Measurements from ENCODE around the gene BPIFB1. TPM values are rescaled to one million over a fixed set of nuclear protein-coding genes. Genes with fewer than 3 reads are reported as not detected.
A peak's percentile ranks its signal among the peaks of the same experiment; 100 is the strongest.

BPIFB1 gene
- total and polyA plus RNA-seq, 2 of the 13 experiments (the other 11 are each of a cell fraction or from before 2014, with no cell fraction given): 0.82 to 4.4 TPM

DNA sequence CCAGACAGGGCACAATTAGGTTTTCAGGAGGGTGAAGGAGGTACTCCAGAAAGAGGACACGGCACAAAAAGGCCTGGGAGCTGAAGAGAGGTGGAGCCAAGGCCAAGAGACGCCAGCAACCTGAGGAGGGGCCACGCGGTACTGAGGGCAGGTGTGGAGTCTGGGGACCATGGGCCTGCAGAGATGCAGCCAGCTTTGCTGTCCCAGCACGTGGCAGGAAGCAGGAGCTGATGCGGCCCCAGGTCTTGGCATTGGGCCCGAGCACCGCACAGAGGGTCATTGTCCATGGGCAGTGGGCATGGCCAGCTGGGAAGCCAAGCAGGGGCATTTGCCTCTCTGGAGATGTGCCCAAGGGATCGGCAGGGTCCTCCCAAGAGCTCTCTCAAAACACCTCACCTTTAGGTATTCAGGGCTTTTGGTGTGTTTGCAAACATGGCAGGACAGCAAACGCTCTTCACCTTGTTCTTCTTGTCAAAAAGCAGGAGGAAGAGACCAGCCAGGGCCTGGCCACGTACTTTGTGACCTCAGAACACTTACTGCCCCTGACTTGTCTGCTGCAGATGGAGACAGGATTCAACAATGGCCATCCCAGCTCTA, 1.4 kb upstream of the BPIFB1 start (continued):
- TF ChIP-seq MZF1 (CRISPR knock-in tag; IDR thresholded peaks at IDR 0.05; ENCODE audit: borderline replicate concordance) (no peak), ZNF678 (CRISPR knock-in tag; IDR thresholded peaks at IDR 0.05) (no peak), NCOA1 (CRISPR knock-in tag; IDR thresholded peaks at IDR 0.05) (0 out of 2 replicates have a peak, but pooled peaks have one; percentile 55), CBX1 (IDR thresholded peaks at IDR 0.05; ENCODE audit: low read depth) (no peak), SNRNP70 (IDR thresholded peaks at IDR 0.05; ENCODE audit: low read depth, low read length) (no peak), ZBTB3 (CRISPR knock-in tag; IDR thresholded peaks at IDR 0.05; ENCODE audit: borderline replicate concordance, low read depth) (no peak), ZNF383 (CRISPR knock-in tag; IDR thresholded peaks at IDR 0.05; ENCODE audit: borderline replicate concordance) (no peak), HOXA5 (CRISPR knock-in tag; IDR thresholded peaks at IDR 0.05) (no peak), ZFP90 (CRISPR knock-in tag; IDR thresholded peaks at IDR 0.05; ENCODE audit: borderline replicate concordance) (no peak), ZSCAN30 (CRISPR knock-in tag; IDR thresholded peaks at IDR 0.05) (no peak), NAIF1 (CRISPR knock-in tag; IDR thresholded peaks at IDR 0.05; ENCODE audit: borderline replicate concordance) (no peak), PAF1 (CRISPR knock-in tag; IDR thresholded peaks at IDR 0.05) (no peak), MTF1 (CRISPR knock-in tag; IDR thresholded peaks at IDR 0.05) (no peak), ZBTB21 (CRISPR knock-in tag; IDR thresholded peaks at IDR 0.05) (no peak), MYNN (CRISPR knock-in tag; IDR thresholded peaks at IDR 0.05; ENCODE audit: low read depth) (no peak)
- TF ChIP-seq, protein P1, sequence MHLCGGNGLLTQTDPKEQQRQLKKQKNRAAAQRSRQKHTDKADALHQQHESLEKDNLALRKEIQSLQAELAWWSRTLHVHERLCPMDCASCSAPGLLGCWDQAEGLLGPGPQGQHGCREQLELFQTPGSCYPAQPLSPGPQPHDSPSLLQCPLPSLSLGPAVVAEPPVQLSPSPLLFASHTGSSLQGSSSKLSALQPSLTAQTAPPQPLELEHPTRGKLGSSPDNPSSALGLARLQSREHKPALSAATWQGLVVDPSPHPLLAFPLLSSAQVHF (CRISPR knock-in tag; IDR thresholded peaks at IDR 0.05): no peak
- TF ChIP-seq, protein P2, sequence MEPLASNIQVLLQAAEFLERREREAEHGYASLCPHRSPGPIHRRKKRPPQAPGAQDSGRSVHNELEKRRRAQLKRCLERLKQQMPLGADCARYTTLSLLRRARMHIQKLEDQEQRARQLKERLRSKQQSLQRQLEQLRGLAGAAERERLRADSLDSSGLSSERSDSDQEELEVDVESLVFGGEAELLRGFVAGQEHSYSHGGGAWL (CRISPR knock-in tag; IDR thresholded peaks at IDR 0.05): no peak; the same call in 1 of the 2 replicates
- TF ChIP-seq, protein P3, sequence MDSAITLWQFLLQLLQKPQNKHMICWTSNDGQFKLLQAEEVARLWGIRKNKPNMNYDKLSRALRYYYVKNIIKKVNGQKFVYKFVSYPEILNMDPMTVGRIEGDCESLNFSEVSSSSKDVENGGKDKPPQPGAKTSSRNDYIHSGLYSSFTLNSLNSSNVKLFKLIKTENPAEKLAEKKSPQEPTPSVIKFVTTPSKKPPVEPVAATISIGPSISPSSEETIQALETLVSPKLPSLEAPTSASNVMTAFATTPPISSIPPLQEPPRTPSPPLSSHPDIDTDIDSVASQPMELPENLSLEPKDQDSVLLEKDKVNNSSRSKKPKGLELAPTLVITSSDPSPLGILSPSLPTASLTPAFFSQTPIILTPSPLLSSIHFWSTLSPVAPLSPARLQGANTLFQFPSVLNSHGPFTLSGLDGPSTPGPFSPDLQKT (CRISPR knock-in tag; IDR thresholded peaks at IDR 0.05; ENCODE audit: borderline replicate concordance): no peak
- TF ChIP-seq, protein P4, sequence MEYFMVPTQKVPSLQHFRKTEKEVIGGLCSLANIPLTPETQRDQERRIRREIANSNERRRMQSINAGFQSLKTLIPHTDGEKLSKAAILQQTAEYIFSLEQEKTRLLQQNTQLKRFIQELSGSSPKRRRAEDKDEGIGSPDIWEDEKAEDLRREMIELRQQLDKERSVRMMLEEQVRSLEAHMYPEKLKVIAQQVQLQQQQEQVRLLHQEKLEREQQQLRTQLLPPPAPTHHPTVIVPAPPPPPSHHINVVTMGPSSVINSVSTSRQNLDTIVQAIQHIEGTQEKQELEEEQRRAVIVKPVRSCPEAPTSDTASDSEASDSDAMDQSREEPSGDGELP (IDR thresholded peaks at IDR 0.05; ENCODE audit: borderline replicate concordance, low read depth): peak; percentile 27; the same call in 1 of the 2 replicates
- TF ChIP-seq, protein P5, sequence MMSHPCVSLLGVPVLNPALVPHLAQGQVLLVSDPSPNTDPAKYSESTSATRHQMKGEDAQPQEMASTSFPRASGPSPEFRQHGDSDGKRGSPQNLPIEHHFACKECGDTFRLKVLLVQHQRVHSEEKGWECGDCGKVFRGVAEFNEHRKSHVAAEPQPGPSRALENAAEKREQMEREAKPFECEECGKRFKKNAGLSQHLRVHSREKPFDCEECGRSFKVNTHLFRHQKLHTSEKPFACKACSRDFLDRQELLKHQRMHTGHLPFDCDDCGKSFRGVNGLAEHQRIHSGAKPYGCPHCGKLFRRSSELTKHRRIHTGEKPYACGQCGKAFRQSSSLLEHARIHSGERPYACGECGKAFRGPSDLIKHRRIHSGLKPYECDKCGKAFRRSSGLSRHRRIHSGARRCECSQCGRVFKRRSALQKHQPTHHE (CRISPR knock-in tag; IDR thresholded peaks at IDR 0.05; ENCODE audit: borderline replicate concordance): 0 out of 2 replicates have a peak, but pooled peaks have one; percentile 66
- TF ChIP-seq, protein P6, sequence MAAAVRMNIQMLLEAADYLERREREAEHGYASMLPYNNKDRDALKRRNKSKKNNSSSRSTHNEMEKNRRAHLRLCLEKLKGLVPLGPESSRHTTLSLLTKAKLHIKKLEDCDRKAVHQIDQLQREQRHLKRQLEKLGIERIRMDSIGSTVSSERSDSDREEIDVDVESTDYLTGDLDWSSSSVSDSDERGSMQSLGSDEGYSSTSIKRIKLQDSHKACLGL (CRISPR knock-in tag; IDR thresholded peaks at IDR 0.05): 0 out of 2 replicates have a peak, but pooled peaks have one; percentile 51
- TF ChIP-seq, protein P7, sequence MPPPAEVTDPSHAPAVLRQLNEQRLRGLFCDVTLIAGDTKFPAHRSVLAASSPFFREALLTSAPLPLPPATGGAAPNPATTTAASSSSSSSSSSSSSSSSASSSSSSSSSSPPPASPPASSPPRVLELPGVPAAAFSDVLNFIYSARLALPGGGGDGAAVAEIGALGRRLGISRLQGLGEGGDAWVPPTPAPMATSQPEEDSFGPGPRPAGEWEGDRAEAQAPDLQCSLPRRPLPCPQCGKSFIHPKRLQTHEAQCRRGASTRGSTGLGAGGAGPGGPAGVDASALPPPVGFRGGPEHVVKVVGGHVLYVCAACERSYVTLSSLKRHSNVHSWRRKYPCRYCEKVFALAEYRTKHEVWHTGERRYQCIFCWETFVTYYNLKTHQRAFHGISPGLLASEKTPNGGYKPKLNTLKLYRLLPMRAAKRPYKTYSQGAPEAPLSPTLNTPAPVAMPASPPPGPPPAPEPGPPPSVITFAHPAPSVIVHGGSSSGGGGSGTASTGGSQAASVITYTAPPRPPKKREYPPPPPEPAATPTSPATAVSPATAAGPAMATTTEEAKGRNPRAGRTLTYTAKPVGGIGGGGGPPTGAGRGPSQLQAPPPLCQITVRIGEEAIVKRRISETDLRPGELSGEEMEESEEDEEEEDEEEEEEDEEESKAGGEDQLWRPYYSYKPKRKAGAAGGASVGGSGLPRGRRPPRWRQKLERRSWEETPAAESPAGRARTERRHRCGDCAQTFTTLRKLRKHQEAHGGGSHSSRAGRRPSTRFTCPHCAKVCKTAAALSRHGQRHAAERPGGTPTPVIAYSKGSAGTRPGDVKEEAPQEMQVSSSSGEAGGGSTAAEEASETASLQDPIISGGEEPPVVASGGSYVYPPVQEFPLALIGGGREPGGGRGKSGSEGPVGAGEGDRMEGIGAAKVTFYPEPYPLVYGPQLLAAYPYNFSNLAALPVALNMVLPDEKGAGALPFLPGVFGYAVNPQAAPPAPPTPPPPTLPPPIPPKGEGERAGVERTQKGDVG (CRISPR knock-in tag; IDR thresholded peaks at IDR 0.05; ENCODE audit: borderline replicate concordance): no peak

Measured in HepG2 (cell line).